DMS53 treated with DMSO at 0.1 percent for 48 hours (cell line): ENCODE measurements around the gene UBN1.

Experiments used
- DNase-seq: peaks from one replicate; lab custom pipeline; 2025; ENCODE audit not compliant: unreplicated experiment; lab: John Stamatoyannopoulos, UW

Gene UBN1

GRCh38 chr16:4859900-4860255 lies 12.6 kb downstream of the UBN1 start:
- DNase-seq, result no peak

- no peak for DNase-seq
Measured at GRCh38 chr16:4860727-4861342, 13.6 kb downstream of the UBN1 start.

GRCh38 chr16:4862639-4863038 lies 15.4 kb downstream of the UBN1 start:
- no peak for DNase-seq

- DNase-seq, result no peak
Measured at GRCh38 chr16:4864728-4865127, 17.4 kb downstream of the UBN1 start.

GRCh38 chr16:4865231-4865860 lies 18.1 kb downstream of the UBN1 start:
- DNase-seq, result no peak

- DNase-seq, result no peak
Measured at GRCh38 chr16:4866586-4866985, 19.3 kb downstream of the UBN1 start.

- DNase-seq, result no peak
Measured at GRCh38 chr16:4868026-4868425, 20.7 kb downstream of the UBN1 start.

- no peak for DNase-seq
Measured at GRCh38 chr16:4868535-4868934, 21.3 kb downstream of the UBN1 start.

GRCh38 chr16:4869147-4869805 lies 22.0 kb downstream of the UBN1 start:
- no peak for DNase-seq

GRCh38 chr16:4870138-4870671 lies 22.9 kb downstream of the UBN1 start:
- DNase-seq, result no peak

GRCh38 chr16:4871071-4871470 lies 23.8 kb downstream of the UBN1 start:
- DNase-seq, result no peak

GRCh38 chr16:4873091-4873490 lies 25.8 kb downstream of the UBN1 start:
- DNase-seq, result no peak

- DNase-seq, result no peak
Measured at GRCh38 chr16:4874666-4875065, 27.4 kb downstream of the UBN1 start.

GRCh38 chr16:4876646-4877379 lies 29.5 kb downstream of the UBN1 start:
- no peak for DNase-seq

- no peak for DNase-seq
Measured at GRCh38 chr16:4877380-4877685, 30.1 kb downstream of the UBN1 start.

GRCh38 chr16:4879049-4879448 lies 31.8 kb downstream of the UBN1 start:
- no peak for DNase-seq

GRCh38 chr16:4880006-4880580 lies 32.8 kb downstream of the UBN1 start:
- DNase-seq, result no peak

GRCh38 chr16:4882000-4882632 lies 34.8 kb downstream of the UBN1 start:
- peak; percentile 40 for DNase-seq

GRCh38 chr16:4882633-4883285 lies 35.5 kb downstream of the UBN1 start:
- peak; percentile 40 for DNase-seq

GRCh38 chr16:4883501-4883900 lies 36.2 kb downstream of the UBN1 start:
- DNase-seq, result no peak

GRCh38 chr16:4884209-4884608 lies 36.9 kb downstream of the UBN1 start:
- no peak for DNase-seq
